ENCODE results near the gene CHMP2A. TPM values are rescaled to one million over a fixed set of nuclear protein-coding genes. Genes with fewer than 3 reads are reported as not detected.

The CHMP2A gene
- total RNA-seq, 1 experiment from 2014 or later: 48.2 TPM

DNA sequence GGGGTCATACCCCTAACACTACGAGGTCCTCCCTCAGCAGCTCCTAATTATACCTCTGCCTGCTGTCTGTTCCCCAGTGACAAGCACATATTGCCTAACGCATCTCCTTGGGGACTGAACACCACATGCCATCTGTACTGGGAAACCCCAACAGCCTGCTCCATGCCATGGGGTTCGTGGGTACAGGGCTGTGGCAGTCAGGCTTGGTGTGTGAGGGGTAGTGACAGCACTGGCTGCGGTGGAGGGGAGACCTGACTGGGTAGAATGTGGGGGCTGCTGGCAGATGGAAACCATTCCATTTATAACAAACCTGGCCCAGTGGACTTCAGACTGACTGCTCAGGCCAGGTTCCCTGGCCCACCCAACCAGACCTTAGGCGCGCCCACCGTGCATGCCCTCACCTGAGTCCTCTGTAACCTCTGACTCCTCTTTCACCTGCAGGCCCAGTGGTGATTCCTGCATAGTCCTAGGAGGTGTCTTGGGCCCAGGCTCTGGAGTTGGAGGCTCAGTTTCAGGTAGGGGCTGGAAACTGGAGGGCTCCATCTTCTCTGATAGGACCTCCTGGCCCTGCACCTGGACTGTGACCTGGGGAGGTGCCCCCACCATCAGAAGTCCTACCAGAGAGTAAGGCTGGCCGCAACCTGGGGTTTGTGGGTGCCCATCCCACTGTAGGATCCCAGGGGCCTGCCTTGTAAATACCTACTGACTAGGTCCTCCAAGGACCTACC, 15.2 kb upstream of the CHMP2A start:
- no peak for DNase-seq (ENCODE audit: low spot score)

DNA sequence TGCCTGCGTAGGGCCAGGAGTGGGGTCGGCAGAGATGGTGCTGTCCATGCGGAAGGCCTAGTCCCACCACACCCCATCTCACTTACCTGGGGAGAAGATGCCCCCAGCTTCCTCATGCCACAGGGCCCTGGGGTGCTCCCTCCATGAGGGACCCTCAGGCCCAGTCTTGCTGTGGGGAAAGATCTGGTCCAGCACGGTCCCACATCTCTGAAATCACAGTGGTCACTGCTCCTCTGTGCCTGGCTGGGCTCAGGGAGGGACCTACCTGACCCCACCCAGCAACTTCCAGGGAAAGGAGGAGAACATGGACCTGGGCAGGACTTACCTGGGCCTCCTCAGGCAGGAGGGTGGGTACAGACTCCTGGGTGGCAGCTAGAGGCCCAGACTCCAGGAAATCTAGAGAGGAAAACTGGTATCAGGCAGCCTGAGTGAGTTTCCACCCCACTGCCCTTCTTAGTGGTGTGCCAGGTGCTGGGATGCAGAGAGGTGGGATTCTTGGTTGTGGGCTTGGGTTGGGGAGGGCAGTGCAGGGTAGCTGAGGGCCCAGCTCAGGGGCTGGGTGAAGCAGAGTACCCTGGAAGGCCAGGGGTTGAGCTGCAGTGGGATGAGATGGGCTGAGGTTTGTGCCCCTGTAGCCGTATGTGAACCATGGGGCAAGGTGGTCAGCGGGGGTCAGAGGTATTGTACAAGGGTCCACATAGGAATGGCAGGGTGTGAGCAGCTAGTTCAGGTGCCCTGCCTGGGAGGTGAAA, 14.5 kb upstream of the CHMP2A start:
- no peak for DNase-seq (ENCODE audit: low spot score)

DNA sequence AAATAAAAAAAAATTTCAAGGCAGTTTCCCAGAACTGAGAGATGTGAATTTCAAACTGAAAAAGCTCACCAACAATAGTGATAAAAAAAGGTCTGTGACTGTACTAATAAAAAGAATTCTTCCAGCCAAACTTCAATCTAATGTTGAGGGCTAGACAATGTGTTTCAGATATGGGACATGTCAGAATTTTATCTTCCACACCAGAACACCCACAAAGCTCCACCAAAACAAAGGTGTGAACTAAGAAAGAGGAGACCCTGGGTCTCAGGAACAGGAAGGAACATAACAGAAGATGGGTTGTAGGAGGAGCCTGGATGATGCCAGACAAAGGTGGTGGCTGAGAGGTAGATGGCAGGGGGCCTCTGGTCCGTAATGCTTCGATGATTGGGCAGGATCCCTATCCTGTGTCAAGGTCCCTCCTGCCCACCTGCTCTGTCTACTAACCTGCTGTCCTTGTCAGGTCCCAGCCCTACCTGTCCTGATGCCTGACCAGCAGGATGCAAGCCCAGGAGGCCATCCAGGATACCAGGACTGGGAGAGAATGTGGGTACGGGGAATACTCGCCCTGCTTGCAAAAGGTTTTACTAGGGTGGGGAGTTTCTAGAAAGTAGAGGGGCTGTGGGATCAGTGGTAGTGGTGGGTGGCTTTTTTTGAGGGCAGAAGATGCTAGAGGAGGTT, 13.7 kb upstream of the CHMP2A start:
- no peak for DNase-seq (ENCODE audit: low spot score)

DNA sequence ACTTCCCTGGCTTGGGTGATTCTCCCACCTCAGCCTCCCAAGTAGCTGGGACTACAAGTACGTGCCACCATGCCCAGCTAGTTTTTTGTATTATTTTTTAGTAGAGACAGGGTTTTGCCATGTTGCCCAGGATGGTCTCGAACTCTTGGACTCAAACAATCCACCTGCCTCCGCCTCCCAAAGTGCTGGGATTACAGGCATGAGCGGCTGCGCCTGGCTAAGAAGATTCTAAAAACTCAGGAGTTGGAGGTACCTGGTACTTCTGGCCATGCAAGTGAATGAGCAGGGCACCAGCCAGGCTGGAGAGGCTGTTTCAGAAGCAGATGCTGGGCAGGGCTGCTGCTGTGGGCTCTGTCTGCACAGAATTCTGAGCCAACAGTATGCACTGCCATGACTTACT, 12.1 kb upstream of the CHMP2A start:
- no peak for DNase-seq (ENCODE audit: low spot score)

DNA sequence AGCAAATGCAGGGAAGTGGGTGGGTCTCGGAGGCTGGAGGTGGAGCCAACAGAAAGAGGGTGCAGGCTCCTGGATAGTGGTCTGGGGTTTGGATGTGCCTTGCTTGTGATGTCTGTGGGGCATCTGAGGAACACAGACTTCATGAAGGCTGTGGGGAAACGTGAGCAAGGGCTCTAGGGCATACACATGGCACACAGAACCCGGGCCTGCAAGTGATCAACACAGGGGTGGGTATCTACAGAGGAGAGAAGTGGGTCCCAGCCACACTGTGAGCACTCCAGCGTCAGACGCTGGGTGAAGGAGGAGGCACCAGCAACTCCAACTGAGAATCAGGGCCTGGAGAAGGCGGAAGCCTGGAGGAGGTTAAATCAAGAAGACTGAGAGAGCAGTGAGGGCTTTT, 8.9 kb upstream of the CHMP2A start:
- DNase-seq (ENCODE audit: low spot score): no peak

DNA sequence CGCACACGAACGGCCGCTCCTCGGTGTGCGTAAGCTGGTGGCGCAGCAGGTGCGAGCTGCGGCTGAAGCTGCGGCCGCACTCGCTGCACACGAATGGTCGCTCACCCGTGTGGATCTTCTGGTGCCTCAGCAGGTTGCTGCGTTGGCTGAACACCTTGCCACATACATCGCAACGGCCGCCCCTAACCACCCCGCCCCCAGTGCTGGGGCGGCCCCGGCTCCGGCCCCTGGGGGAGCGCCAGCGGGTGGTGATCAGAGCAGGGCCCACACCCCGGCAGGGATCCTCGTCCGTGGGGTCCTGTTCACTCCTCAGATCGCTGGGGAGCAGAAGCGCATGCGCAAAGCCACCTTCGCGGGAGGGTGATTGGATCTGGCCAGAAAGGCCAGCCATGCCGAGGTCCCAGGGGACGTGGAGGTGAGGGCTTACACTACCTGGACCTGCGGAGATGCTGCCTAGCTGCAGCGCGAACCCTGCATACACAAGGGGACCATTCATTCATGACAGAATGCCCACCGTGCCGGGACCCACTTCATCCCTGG, 8.2 kb upstream of the CHMP2A start:
- no peak for DNase-seq (ENCODE audit: low spot score)

DNA sequence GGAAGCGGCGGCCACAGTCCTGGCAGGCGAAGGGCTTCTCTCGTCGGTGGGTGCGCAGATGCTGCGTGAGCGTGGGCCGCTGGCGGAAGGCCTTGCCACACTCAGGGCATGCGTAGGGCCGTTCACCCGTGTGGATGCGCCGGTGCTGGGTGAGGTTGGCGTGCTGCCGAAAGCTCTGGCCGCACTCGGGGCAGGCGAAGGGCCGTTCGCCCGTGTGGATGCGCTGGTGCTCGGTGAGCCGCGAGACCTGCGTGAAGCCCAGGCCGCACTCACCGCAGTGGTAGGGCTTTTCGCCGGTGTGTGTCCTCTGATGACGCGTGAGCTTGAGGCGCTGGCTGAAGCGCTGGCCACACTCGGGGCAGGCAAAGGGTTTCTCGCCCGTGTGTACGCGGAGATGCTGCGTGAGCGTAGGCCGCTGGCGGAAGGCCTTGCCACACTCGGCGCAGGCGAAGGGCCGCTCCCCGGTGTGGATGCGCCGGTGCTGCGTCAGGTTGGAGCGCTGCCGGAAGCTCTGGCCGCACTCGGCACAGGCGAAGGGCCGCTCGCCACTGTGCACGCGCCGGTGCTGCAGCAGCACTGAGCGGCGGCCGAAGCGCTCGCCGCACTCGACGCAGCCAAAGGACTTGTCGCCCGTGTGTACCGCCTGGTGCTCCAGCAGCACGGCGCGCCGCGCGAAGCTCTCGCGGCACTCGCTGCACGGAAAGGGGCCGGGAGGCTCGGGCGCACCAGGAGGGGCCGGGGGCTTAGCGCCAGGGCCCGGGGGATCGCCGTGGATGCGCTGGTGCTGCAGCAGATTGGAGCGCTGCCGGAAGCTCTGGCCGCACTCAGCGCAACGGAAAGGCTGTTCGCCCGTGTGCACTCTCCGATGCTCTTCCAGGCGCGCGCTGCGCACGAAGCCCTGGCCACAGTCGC, 7.5 kb upstream of the CHMP2A start:
- DNase-seq (ENCODE audit: low spot score): no peak

DNA sequence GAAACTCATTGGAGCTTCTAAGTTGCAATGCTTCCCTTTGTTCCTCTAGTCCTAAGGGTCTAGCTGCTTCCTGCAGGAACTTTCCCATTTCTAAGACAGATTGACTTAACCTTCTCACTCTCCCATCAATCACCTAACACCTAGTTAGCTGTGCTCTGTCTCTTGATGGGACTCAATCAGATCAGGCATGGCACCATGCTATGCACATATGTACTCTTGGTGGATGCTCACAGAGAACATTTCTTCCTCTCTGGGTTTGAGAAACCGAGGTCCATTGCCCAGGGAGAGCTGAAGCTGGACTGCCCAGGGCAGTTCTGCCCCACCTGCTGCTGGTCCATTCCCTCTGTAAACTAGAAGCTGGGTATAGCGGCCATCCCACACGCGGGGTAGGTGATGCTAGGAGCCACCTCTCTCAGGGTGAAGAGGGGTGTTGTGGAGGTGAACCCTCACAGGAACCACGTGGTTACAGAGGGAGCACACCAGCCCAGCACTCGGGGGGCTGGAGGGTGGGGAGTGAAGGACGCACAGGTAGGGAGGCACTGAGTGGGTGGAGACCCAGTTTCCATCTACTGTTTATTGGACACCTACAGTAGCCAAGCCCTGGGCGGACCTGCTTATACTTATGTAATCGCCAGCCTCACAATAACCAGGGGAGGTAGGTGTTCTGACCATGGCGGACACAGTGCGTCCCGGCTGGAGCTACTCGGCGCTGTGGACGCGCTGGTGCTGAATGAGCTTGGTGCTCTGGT, 6.6 kb upstream of the CHMP2A start:
- DNase-seq (ENCODE audit: low spot score): no peak

DNA sequence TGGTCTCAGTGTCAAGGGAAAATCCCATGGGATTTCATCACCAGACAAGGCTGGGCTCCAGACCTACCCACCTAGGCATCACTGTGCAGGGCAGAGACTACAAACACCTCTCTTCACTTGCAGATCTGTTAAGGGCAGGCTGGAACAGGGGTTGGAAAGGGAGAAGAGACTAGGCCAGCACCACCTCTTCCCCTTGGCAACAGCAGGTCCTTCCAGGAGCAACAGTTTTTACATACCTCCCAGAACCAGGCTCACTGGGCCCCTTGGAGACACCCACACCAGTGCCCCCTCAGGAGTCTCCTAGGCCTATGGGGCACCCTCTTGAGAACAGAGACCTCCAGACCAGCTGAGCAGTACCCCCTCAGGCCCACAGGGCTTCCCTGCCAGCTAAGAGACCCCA, 6.0 kb upstream of the CHMP2A start:
- DNase-seq (ENCODE audit: low spot score): no peak

DNA sequence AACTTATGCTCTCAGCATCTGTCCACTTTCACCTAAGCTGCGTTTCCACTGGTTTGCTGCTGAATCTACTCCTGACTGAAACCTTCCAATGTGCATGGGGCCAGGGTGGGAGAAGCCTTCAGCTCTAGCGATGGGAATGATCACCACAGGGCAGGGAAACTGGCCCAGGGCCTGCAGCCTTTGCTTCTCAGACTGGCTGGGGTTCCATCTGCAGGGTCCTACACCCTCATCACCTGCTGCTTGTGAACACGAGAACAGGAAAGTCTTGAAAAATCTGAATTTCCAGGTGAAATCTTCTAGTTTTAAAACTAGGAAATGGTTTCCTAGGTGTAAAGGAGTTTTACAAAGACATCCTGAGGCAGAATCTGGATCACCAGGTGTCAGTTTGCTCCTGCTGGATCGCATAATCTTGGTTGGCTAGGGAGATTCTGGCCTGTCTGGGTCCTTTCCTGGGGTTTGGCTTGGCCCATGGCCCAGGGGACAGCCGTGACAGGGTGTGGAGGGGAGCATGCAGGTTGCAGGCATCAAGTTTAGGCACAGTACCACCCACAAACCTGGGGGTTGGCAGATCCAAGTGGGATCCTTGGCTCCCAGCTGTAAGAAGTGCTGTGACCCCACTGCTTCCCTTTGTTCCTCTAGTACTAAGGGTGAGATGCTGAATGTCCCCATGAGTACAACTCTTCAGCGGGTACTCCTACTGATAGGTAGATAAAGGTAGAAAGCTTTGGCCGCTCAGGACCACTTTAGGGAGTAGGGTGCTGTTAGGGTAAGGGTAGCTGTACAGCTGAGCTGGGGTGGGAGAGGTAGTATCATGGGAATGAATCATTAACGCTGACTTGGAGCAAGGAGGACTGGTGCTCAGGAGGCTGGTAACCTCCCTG, 5.3 kb upstream of the CHMP2A start:
- no peak for DNase-seq (ENCODE audit: low spot score)

DNA sequence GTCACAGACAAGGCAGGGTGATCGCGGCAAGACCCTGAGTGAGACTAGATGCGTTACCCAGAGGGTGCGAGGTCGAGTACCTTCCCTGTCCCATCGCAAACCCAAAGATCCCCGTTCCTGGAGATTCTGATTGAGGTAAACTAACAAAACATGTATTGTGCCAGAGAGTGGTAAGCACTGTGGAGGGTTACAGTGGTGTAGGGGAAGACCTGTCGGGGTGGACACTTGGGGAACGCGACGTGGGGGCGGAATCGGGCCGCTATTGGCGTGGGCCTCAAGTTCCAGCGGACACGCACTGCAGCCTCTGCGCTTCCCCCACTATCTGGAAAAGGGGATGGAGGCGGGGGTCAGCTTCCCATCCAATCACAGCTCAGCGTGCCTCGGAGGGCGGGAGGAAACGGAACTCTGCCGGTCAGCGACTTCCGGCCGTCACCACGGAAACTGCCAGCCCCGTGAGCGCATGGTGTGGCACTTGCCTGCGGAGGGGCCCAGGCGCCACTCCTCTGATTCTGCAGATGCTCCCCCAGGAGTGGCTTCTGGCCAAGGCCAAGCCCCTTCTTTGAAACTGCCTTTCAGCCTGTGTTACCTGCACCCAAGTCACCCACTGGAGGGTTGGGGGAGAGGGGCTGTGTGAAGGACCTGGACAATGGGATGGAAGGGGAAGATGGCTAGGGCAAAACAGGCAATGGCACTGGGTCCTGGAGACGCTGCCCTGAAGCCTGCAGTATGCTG, 4.5 kb upstream of the CHMP2A start:
- DNase-seq (ENCODE audit: low spot score): peak; percentile 96

DNA sequence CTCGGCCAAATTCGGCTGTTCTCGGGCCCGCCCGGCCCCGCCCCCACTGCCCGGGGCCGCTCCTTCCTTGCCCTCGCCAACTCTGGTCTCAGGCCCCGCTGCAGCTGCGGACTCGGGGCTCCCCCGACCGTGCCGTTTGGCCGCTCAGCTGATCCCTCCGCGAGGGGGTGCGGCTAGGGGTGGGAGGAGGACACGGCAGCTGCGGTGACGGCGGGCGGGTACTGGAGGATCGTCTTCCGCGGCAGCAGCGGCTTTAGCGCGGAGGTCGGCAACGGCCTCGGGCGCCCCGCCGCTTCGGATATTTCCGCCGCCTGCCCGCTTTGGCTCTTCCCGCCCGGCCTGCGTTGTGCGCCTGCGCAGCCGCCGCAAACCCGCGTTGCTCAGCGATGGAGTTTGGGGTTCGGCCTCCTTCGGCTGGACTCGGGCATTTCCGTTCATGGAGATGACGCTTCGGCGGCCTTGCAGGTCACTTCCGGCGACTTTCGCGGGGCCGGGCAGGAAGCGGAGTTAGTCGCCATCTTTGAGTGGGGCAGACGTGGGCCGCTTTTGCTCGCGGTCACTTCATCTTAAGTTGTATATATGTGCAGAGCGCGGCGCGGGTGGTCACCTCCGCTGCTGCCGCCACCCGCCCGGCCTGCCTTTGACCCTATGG, 3.8 kb upstream of the CHMP2A start:
- DNase-seq (ENCODE audit: low spot score): peak; percentile 99

DNA sequence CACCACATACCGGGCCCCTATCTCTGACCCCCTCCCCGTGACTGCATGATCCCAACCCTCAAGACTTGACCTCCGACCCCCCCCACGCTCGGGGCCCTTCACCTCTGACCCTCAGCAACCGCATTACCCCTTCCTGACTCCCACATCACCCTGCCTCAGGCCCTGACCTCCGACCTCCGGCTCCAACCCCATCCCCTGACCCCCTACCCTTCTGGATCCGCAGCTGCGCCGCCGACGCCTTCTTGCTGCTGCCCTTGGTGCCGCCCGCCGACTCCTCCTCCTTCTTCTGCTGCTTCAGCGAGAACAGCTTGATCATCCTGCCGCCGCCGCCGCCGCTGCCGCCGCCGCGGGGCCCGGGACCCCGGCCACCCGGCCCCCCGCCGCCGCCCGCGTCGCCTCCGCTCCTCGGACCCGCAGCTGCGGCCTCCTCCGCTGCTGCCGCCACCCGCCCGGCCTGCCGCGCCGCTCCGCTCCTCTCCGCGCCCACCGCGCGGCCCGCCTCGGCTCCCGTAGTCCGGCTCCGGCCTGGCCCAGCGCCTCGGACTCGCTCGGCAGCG, 3.2 kb upstream of the CHMP2A start, which contains the start of gene UBE2M:
Gene UBE2M, minus strand, starts transcription at position 546 of the 557 bp plus-strand sequence. Its CDS starts 230 bp downstream, at position 316.
- DNase-seq (ENCODE audit: low spot score): peak; percentile 36

DNA sequence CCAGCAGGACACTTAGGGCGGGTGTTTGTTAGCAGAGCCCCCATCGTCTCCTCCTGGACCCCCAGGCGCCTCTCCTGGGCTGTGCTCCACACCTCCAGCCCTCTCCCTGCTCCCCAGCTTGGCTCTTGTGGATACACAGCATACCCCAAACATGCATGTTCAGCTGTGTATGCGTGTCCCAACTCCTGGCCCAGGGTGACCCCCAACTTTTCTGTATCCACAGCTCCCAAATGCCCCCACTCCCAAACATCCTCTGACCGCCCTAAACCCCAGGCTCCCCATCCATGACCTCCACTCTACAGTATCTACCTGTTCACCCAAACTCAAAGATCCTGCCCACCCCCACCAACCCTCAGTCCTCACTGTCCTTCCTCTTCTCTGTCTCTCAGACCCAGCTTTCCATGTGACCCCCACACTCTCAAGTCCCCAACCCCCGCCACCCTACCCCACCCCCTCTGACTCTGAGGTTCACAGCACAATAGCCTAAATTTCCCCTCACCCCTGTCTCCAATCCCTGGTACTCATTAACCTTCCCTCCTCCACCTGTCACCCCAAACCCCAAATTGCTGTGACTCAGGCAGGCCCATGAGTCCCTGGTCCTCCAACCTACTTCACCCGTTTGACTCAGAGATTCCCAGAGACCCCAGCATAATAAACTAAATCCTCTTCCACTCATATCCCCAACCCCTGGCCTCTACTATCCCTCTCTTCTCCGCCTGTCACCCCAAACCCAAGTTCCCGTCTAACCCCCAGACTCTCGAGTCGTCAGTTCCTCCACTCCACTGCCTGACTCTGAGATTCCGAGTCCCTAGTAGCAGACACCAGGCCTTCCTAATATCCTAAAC, 2.5 kb upstream of the CHMP2A start:
- no peak for DNase-seq (ENCODE audit: low spot score)

DNA sequence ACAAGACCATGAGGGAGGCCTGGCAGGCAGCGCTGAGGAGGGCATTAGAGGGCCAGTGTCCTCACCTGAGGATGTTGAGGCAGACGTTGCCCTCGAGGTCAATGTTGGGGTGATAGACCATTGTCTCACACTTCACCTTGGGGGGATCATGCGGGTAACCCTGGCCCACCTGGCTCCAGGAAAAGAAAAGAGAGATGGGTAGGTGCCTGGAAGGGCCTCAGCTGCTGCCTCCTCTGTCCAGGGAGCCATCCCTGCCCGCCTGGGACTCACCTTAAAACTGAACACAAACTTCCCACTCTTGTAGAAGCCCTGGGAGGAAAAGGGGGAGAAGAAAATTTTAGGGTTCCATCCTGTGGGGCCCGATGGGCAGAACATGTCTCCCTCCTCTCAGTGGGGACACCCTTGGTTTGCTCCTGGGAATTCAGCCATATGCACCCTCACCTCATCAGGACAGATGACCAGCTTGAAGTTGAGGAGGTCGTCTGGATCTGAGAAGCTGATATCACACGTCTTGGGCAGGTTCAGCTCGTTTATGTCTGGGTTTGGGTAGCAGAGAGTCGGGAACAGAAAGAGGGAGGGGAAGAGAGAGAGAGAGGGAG, 1.8 kb upstream of the CHMP2A start:
- no peak for DNase-seq (ENCODE audit: low spot score)

DNA sequence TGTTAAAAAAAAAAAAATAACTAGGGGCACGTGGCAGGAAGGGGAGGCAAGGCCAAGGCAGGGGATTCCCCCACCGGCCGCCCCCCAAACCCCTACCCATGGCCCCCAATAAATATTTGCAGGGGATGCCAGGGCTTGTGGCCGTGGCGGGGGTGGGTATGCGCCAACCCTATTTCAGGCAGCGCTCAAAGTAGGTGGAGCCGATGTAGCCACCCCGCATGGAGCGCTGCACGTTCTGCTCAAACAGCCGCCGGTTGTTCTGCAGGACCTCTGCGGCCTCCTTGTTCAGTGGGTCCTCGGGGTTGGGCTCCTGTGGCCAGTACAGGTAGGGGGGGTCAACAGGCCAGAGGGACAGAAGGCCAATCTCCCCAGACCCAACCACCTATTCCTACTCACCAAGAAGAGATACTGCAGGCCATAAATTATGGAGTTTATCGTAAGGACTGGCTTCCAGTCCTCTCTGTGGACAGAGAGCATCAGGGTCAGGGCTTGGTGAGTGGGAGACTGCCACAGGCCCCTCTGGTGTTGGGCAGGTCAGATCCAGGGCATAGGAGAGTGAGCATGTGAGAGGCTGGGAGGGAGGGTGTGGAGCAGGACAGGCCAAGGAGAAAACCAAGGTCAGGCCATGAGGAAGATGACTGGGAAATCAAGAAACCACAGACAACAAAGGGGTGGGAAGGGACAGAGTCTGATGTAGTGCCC, 1.2 kb upstream of the CHMP2A start:
- DNase-seq (ENCODE audit: low spot score): no peak

All from A172 (cell line).